HG03354 (cell line): ENCODE measurements around the gene CCL16.
"Not testable (repeated sequence)": the region's sequence is repeated elsewhere in the genome, so short reads cannot be mapped to it uniquely, and the experiment has no call there.

ENCODE experiments used
- ATAC-seq: cut with Tn5 transposase; IDR thresholded peaks from one replicate; pipeline ENCODE4 v1.9.1; 2021; ENCODE audit warnings: mild to moderate bottlenecking; ENCODE audit not compliant: unreplicated experiment, poor library complexity, severe bottlenecking

CCL16 gene

GRCh38 chr17:35944151-35944550 is 37.1 kb downstream of the CCL16 start:
- ATAC-seq: no peak

- ATAC-seq: no peak
These were observed 37.8 kb downstream of the CCL16 start, which contains the start of gene LYZL6 for GRCh38 chr17:35943537-35943936. TSS of gene LYZL6 (minus strand) at chr17:35943713. CDS start at chr17:35939356, 4,357 bp downstream.

GRCh38 chr17:35942588-35943186 is 38.6 kb downstream of the CCL16 start:
- ATAC-seq: no peak

- not testable (repeated sequence) for ATAC-seq
These were observed 42.8 kb downstream of the CCL16 start for GRCh38 chr17:35938492-35938891.

- no peak for ATAC-seq
These were observed 45.2 kb downstream of the CCL16 start for GRCh38 chr17:35936063-35936462.

GRCh38 chr17:35934760-35935159 is 46.5 kb downstream of the CCL16 start:
- no peak for ATAC-seq

- no peak for ATAC-seq
These were observed 48.7 kb downstream of the CCL16 start for GRCh38 chr17:35932586-35932985.

GRCh38 chr17:35931794-35932425 is 49.4 kb downstream of the CCL16 start:
- no peak for ATAC-seq

- peak; percentile 79 for ATAC-seq
These were observed 50.9 kb downstream of the CCL16 start, which contains the start of gene RDM1 for GRCh38 chr17:35930211-35931065. TSS of gene RDM1 (minus strand) at chr17:35930773. CDS start at chr17:35930727, 46 bp downstream.

GRCh38 chr17:35927714-35928113 is 53.6 kb downstream of the CCL16 start:
- ATAC-seq: no peak
